HG03571 (cell line): ENCODE measurements around the gene PPP1R9A.

ENCODE experiments used
- ATAC-seq: cut with Tn5 transposase; IDR thresholded peaks from one replicate; pipeline ENCODE4 v1.9.1; 2021; ENCODE audit not compliant: unreplicated experiment

Gene PPP1R9A

DNA sequence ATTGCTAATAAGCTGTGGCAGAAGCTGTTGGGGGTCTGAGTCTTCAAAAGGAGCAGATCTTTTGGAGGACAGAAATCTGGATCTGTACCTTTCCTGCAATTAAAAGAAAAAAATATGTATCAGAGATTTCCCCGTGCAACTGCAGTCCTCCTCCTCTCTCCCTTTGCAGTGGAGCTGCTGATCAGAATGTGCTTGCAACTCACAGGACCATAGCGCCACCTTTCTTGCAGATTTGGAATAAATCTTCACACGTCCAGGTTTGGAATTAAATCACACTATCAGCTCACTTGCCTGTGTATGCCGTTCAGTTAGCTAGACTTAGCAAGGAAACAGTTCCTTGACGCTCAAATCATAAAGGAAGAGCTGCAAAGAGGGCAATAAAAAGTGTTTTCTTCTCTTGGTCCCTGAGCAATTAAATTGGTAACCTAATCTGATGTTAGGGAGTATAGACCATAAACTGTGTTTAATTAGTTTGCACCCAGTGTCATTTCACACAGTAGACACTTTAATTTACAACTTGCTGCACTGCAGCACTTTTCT is 339.5 kb downstream of the PPP1R9A start:
- ATAC-seq: no peak

DNA sequence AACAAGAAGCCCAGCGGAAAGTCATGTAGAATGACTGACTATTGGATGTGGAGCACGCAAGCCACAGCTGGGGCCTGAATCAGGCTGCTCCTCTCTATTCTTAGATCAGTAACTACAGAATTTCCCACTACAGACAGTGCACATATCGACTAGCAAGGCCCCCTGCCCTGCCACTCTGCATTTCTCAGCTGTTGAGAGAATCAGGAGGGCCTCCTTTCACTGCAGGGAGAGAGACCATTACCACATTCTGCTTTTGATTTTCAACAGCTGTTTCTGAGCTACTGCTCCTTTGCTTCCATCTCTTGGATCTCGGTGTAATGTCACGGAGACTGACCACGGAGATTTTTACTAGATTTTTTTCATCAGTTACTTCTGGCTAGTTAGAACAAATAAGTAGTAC is 343.2 kb downstream of the PPP1R9A start:
- ATAC-seq: no peak

DNA sequence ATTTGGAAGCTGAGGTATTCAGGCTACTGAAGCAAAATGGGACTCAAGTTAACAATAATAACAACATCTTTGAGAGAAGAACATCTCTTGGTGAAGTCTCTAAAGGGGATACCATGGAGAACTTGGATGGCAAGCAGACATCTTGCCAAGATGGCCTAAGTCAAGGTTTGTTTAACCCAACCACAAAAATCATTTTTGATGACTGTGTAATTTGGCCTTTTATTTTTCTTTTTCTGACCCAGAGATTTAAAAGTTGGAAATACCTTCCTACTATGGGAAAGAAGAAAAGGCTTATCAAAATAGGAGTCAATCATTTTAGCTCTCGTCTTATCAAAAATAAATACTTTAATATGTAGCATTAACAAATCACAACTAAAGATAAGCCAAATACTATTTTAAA is 344.6 kb downstream of the PPP1R9A start:
- ATAC-seq: no peak

DNA sequence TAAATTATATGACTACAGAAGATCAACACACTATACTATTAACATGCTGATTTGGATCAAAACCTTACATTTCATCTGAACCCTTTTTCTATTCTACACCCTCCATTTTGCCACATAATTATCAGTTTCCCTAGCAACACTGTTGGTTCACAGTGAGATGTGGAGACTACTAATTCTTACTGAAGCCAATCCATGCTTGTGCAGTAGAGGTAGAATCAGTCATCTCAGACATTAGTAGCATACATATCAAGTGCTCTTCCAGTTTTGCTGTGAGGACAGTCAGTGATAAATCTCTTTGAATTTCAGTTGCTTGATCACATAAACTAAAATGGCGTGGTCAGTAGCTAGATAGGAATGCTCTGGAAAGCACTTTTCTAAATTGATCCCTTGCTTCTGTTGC is 346.6 kb downstream of the PPP1R9A start:
- no peak for ATAC-seq

DNA sequence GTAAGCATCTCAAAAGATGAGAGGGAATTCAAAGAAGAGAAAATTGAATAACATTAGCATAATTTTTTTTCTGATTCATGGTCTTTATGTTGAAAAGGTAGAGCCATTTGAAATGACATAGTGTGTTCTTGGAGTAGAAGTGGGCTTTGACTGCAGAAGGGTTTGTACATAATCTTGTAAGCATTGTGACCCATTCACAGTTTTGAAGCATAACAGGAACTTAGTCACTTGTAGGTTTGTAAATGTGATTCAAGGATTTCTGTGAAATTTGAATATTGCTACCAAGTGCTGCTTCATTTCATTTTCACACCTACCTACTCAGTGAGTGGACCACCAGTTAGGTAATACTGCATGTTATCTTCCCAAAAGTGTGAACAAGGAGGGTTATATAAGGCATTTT is 348.3 kb downstream of the PPP1R9A start:
- no peak for ATAC-seq

DNA sequence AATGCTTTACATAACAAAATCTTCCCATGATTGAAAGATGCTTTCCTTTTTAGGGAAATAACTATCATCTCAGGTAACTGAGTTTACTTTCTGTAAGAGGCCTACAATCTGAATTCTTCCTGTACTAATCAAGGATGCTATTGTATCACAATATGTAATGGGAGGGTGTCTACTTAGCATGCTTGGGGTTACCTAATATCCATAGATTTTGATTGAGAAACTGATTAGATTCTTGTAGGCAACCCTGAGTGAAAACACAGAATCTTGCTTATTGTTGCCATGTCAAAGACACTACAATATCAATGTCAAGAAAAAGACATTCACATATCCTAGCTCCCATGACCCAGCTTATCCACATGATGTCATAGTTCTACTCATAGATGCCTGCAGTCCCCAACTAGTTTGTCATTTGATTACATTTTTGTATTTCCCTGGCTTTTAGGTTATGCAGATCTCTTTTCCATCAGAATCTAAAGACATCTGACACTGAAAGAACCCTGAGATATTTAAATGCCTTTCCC is 354.6 kb downstream of the PPP1R9A start:
- no peak for ATAC-seq

DNA sequence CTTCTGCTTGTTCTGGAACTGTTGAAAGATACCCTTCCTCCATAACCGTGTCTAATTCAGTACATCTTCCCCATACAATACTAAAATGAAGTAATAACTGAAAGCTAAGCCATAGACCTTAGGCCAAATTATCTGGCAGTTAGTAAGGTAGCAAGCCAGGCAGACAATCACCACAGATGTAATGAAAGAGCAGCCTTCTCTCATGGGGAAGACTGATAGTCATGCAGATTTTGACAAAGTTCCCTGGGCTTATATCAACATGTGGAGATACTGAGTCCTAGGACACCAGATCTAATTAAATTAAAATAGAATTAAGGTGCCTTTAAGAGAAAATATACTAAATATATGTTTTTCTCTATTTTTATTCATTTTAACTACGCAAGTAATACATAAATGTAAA is 355.5 kb downstream of the PPP1R9A start:
- no peak for ATAC-seq

DNA sequence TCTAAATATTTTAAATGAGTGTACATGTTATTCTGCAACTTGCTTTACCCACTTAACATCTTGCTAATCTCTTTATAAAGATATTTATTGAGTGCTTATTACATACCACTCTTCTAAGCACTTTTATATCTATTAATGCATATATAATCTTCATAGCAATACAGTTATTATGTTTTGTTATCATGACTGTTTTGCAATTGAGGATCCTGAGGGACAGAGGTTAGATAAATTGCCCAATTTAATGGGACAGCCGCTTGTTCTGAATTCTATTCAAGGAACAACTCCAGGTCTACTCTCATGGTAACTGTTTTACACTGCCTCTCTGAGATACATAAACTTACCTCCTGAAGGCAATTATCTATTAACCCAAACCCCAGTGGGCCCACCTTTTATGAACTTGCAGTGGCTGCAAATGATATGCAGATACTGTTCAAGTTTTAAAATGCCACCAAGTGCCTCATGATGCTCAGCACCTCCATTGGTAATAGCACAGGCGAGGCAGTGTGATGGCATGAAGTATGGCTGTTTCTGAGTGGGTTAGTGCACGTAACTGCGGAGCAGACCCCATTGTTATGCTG is 356.5 kb downstream of the PPP1R9A start:
- no peak for ATAC-seq

DNA sequence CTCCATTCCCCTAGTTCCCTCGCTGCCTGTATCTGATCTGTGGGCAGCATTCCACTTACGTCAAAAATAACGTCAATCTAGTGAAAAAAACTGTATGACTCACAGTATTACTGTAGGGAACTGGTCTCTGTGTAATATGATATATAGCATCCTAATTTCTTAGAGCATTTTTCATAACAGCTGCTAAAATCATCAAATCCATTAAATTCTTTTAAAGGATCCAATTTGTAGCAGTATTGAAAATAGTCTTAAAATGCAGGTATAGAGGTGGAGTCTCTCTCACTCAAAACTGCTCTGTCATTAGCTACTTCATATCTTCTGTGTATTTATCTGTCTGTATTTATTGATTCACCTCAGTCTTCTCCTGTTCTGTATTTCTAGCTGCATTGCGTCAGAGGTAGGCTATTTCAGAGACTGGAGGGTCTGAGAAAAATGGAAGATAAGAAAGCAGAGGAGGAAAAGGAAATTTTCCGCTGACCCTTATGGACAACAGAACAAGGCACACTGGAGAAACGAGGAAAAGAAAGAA is 357.0 kb downstream of the PPP1R9A start:
- no peak for ATAC-seq

DNA sequence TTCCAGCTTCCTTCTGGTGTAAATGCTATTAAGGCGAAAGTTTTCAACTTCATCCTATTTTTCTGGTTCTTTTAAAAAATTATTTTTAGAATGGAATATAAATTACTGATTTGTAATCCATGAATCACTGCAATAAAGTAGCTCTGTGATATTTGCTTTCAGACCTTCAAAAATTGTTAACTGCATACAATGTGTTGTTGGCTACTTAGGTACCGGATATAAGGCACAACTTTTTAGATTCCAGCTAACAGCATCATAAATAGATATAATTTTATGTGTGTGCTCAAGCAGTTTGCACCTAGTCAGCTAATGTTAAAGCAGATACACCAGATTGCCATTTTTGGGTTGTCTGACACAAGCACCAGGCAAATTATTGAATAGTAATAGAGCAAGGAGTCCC is 358.2 kb downstream of the PPP1R9A start:
- no peak for ATAC-seq

DNA sequence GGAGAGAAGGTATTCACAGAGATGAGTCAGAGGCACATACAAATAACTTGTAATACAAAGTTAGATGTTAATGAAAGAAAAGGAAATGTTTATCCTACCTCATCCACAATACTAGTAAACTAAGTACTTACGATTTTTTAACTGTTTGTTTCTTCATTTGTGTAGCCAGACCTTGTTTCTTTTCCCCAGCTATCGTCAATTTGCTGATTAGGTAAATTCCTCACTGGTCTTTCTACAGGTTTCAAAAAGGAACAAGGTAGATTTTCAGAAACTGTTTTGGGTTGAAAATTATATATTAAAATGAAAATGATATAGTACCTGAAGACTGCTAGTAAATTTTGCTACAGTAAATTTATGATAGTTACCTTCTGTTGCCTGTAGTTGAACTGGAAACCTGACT is 360.4 kb downstream of the PPP1R9A start:
- no peak for ATAC-seq

DNA sequence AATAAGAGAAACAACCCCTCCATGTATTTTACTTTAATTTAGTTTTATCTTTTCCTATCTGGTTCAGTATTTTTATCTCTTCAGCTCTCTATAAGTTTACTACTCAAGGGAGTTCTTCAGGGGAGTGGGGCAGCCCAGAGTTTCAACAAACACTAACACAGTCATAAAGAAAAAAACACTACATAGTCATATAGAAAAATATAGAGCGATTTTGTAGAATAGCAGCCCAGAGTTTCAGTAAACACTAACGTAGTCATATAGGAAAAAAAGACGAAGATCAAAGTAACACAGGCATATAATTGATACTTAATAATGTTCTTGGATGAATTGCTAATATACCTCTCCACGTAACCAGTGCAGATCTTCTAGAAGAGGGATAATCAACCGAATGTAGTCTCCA is 362.2 kb downstream of the PPP1R9A start:
- ATAC-seq: no peak

DNA sequence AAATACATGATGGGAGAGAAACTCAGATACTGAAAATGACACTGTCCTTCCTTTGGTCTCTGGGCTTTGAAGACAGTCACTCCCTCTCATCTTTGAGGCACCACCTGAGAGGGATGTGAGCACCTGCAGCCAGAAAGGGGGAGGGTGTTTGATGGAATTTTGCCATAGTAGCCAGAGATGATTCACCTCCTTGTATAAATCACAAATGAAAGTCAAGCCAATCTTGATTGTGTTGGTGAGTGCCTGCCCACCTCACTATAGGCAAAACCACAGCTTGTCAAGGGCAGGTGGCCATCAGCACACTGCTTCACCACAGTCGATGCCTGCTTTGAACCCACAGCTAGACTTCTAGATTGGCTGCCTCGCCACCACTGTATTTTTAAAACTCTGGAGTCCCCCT is 368.7 kb downstream of the PPP1R9A start:
- ATAC-seq: no peak

DNA sequence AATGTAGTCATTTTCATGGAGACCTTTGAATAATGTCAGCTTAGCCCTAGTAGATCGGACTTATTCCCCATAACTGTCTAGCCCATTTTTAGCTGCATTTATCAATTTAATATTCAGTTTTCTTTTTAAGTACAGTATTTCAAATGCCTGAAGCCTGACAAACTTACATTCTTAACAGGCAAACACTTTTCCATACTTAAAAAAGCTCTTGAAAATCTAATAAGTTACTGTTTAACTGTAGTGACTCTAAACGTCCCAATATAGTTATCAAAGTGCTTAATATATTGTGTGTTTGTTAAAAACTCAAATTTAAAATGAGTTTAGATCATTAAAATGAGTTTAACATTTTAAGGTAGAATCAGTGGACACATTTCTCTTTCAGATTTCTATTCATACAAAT is 372.0 kb downstream of the PPP1R9A start:
- ATAC-seq: no peak

DNA sequence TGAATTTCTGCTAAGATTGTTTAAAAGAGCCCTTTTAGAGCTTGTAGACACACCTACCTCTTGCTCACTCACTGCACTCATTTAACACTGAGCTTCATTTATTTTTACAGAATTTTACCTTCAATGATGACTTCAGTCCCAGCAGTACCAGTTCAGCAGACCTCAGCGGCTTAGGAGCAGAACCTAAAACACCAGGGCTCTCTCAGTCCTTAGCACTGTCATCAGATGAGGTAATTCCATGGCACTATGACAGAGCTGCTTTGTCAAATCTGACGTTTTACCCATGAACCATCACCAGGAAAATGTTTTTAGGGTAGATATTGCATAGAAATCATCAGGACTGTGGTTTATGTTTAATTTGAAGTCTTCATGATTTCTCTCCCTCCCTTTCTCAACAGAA is 378.7 kb downstream of the PPP1R9A start:
- no peak for ATAC-seq

DNA sequence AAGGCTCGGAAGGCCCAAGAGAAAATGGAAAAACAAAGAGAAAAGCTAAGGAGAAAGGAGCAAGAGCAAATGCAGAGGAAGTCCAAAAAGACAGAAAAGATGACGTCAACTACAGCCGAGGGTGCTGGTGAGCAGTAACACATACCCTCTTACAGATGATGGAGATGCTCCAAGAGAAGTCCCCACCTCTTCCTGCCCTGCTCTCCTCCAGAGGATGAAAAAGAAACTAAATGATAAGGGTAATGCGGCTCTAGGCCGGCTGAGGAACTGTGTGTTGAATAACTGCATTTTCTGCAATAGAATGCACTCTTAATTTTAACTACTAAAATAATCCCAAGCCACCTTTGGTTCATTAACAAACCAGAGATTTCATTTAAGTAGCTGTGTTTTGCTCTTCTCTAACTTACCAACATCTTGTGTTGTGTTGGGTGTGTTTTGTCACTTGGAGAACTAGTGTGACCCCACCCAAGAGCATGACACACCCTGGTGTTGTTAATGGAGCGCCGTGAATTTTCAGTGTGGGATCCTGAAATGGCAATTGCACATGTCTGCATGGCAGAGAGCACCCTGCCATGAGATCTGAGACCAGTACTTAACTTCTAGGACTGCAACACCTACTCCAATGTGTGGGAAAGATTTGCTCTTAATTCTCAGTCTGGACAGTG is 382.9 kb downstream of the PPP1R9A start:
- ATAC-seq: no peak

DNA sequence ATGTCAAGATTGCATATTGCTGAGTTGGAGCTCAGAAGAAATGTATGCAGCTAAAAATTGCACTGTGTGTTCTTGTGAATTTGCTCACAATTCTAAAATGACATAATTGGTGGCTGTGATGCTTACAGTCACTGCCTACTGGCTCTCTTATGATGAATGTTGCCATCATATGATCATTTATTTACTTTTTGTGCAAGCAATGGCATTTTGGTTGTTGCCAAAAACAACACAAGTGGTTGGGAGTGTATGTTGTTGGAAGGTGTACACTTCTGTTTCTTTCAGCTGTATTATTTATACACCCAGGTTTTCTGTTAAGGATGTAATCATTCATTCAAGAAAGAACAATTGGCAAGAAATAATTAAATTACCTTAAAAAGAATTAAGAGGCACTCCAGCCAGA is 388.0 kb downstream of the PPP1R9A start:
- no peak for ATAC-seq

DNA sequence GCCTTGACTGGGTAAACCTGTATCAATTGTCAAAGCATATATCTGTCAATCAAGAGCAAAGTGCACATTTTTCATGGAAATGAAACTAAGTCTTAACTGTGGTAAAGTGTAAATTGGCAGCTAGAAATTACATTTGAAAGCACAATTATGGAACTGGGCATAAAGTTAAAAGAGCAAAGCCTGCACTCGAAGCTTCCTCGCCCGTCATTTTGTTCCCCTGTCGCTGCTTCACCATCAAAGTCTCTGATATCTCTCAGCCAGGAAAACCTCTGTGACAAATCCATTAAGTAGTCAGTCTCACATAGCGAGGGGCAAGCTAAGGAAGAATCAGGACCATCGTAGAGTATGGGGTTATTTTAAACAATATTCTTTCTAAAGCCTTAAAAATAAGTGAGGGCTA is 389.1 kb downstream of the PPP1R9A start:
- ATAC-seq: no peak

DNA sequence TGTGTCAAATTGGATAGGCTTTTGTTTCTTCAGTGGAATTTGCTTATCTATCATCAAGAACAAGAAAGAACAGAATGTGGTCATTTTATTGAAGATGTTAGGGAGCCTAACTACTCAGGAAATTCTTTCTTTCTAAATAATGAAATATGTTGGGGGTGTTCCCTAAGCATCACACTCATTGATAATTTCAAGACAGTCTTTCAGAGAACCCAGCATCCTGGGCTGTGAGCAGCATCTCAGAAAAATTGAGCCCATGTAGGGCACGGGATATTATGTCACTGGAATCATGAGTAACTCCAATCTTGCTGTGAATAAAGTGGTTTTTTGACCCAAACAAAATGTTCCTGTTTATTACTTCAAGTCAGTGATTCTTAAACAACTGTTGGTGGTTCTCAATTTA is 389.6 kb downstream of the PPP1R9A start:
- no peak for ATAC-seq

DNA sequence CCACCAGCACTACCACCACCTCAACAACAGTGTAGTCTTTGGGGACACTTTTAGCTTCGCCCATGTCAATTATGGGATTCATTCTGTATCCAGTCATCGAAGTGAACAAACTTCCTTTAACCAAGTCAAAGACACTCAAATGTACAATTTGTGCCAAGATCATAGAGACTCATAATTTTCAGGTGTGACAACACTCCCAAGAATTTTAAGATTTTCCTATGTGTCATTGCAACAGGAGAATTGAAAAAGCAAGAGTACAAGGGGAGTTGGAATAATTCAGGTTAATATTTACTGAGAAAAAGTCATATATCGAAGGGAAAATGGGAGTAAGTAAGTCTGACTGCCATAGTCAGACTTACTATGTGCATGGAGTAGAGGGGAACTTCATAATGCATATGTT is 390.7 kb downstream of the PPP1R9A start:
- no peak for ATAC-seq

DNA sequence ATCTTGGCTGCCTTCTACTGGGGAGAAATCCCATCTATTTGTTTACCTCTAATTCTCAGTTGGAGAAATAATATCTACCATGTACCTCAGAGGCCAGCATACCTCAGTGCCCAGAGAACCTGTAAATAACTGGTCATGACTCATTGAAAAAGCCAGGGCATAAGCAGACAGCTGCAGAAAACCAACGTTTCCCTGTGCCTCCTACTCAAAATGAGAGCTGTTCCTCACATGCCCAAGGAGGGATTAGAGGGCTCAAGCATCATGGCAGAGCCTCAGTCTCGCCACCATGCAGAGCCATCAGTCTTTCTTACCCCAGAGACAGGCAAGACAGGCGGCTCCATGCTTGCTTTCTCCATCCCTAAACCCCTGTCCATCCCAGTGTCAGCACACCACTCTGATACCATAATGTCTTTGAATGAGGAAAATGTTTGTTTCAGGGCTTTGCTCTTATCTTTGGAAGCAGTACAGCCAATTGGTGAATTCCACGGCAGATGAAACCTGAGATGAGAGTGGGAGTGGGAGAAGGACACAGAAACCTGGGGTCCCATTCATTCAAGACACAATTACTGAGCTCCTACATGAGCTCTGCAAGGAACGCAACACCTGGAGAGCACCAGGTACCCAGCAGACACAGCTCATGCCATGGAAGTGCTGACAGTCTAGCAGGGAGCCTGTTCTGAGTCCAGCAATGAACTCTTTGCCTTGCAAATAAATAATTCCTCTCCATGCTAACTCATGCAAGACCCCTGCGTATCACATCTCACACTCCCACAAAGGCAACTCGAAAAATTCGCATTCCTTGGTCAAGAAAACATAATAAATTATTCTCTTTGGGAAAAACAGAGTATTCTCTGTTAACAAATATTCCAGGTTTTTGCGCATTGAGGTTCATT is 395.9 kb downstream of the PPP1R9A start:
- no peak for ATAC-seq
